MM.1S (cell line): ENCODE measurements around the gene CAST.

Source experiments
- DNase-seq: peaks from one replicate; pipeline ENCODE4 v3.0.0-alpha.2; 2015
- H2AFZ ChIP-seq: fragments of 300-600 bp; sonication (generic); 2 replicates; pipeline ENCODE4 v1.6.0; 2016; ENCODE audit warnings: antibody characterized with exemption, low read length
- H3F3A ChIP-seq: fragments of 300-600 bp; sonication (generic); 2 replicates; pipeline ENCODE4 v1.6.1; 2016; ENCODE audit warnings: mild to moderate bottlenecking, antibody characterized with exemption, low read length, moderate library complexity, mixed read lengths; ENCODE audit not compliant: insufficient read depth
- H3K27ac ChIP-seq: fragments of 300-600 bp; sonication (generic); 2 replicates; pipeline ENCODE4 v1.5.1; 2016; ENCODE audit warnings: mild to moderate bottlenecking, low read length
- H3K27me3 ChIP-seq: fragments of 300-600 bp; sonication (generic); replicated peaks from 2 replicates; pipeline ENCODE4 v1.6.0; 2016; ENCODE audit warnings: low read length; ENCODE audit not compliant: insufficient read depth
- H3K36me3 ChIP-seq: fragments of 300-600 bp; sonication (generic); replicated peaks from 2 replicates; pipeline ENCODE4 v1.6.1; 2016; ENCODE audit warnings: mild to moderate bottlenecking, low read length, mixed read lengths; ENCODE audit not compliant: insufficient read depth
- H3K4me1 ChIP-seq: fragments of 300-600 bp; sonication (generic); 2 replicates; pipeline ENCODE4 v1.6.1; 2016; ENCODE audit warnings: low read length, mixed read lengths
- H3K4me2 ChIP-seq: fragments of 300-600 bp; sonication (generic); 2 replicates; pipeline ENCODE4 v1.6.0; 2016; ENCODE audit warnings: low read depth, low read length
- H3K4me3 ChIP-seq: fragments of 300-600 bp; sonication (generic); 2 replicates; pipeline ENCODE4 v1.5.1; 2016; ENCODE audit warnings: low read length, mixed read lengths
- H3K79me2 ChIP-seq: fragments of 300-600 bp; sonication (generic); 2 replicates; pipeline ENCODE4 v1.6.1; 2016; ENCODE audit warnings: mixed run types, low read length, mixed read lengths
- H3K9ac ChIP-seq: fragments of 300-600 bp; sonication (generic); 2 replicates; pipeline ENCODE4 v1.6.1; 2016; ENCODE audit warnings: low read length, mixed read lengths
- H3K9me2 ChIP-seq: fragments of 300-600 bp; sonication (generic); replicated peaks from 2 replicates; pipeline ENCODE4 v1.6.1; 2016; ENCODE audit warnings: mild to moderate bottlenecking, low read length, mixed read lengths; ENCODE audit not compliant: insufficient read depth
- H3K9me3 ChIP-seq: fragments of 300-600 bp; sonication (generic); replicated peaks from 2 replicates; pipeline ENCODE4 v1.6.1; 2016; ENCODE audit warnings: mild to moderate bottlenecking, low read length, mixed read lengths; ENCODE audit not compliant: insufficient read depth
- H4K20me1 ChIP-seq: fragments of 300-600 bp; sonication (generic); 2 replicates; pipeline ENCODE4 v1.6.1; 2016; ENCODE audit warnings: mild to moderate bottlenecking, low read length, moderate library complexity, mixed read lengths; ENCODE audit not compliant: insufficient read depth
- EZH2 ChIP-seq: fragments of 300-600 bp; sonication (generic); optimal IDR thresholded peaks from 2 replicates; pipeline ENCODE3; 2017; ENCODE audit warnings: low read depth, mild to moderate bottlenecking, antibody characterized with exemption, low read length, mixed read lengths
- EZH2phosphoT487 ChIP-seq: fragments of 300-600 bp; sonication (generic); IDR thresholded peaks from 2 replicates; pipeline ENCODE4 v1.6.1; 2018; ENCODE audit warnings: antibody characterized with exemption, low read length
- TF ChIP-seq, protein P1 (sequence below): fragments of 300-600 bp; sonication (generic); IDR thresholded peaks from 2 replicates; pipeline ENCODE4 v1.5.1; 2016; ENCODE audit warnings: antibody characterized with exemption, low read length, mixed read lengths

Gene CAST

DNA sequence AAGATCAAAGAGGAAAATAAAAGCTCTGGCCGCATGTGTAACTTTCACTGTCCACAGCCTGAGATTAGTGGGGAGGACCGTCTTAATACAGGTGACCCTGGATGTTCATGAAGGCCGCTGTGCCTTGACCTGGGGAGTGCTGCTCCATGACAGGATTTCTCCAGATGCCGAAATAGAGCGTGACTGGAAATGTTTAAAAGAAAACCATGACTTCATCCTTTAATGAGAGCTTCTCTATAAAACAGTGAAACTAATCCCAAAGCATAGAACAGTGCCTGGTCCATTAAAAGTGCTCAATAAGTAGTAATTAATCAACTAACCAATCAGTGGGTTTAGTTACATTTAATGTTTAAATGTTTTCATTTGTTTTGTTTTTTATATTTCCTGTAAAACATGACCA lies 82.8 kb downstream of the CAST start:
- no peaks in the 10 kb centered on the region for H3K27me3 ChIP-seq
- H3F3A ChIP-seq: no peaks in the 10 kb centered on the region
- H3K79me2 ChIP-seq: no peaks in the 10 kb centered on the region
- DNase-seq: no peak
- no peaks in the 10 kb centered on the region for H3K4me1 ChIP-seq
- no peak overlapping the region for H3K9ac ChIP-seq
- no peak overlapping the region for H2AFZ ChIP-seq
- no peak overlapping the region for H3K27ac ChIP-seq
- H3K4me3 ChIP-seq: no peak overlapping the region
- no peak overlapping the region for H3K4me2 ChIP-seq
- TF ChIP-seq EZH2phosphoT487: no peak
- TF ChIP-seq, protein P1, sequence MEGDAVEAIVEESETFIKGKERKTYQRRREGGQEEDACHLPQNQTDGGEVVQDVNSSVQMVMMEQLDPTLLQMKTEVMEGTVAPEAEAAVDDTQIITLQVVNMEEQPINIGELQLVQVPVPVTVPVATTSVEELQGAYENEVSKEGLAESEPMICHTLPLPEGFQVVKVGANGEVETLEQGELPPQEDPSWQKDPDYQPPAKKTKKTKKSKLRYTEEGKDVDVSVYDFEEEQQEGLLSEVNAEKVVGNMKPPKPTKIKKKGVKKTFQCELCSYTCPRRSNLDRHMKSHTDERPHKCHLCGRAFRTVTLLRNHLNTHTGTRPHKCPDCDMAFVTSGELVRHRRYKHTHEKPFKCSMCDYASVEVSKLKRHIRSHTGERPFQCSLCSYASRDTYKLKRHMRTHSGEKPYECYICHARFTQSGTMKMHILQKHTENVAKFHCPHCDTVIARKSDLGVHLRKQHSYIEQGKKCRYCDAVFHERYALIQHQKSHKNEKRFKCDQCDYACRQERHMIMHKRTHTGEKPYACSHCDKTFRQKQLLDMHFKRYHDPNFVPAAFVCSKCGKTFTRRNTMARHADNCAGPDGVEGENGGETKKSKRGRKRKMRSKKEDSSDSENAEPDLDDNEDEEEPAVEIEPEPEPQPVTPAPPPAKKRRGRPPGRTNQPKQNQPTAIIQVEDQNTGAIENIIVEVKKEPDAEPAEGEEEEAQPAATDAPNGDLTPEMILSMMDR: no peak
- no peak for TF ChIP-seq EZH2
- no peaks in the 10 kb centered on the region for H3K36me3 ChIP-seq
- no peaks in the 10 kb centered on the region for H3K9me3 ChIP-seq
- no peaks in the 10 kb centered on the region for H4K20me1 ChIP-seq
- no peaks in the 10 kb centered on the region for H3K9me2 ChIP-seq

DNA sequence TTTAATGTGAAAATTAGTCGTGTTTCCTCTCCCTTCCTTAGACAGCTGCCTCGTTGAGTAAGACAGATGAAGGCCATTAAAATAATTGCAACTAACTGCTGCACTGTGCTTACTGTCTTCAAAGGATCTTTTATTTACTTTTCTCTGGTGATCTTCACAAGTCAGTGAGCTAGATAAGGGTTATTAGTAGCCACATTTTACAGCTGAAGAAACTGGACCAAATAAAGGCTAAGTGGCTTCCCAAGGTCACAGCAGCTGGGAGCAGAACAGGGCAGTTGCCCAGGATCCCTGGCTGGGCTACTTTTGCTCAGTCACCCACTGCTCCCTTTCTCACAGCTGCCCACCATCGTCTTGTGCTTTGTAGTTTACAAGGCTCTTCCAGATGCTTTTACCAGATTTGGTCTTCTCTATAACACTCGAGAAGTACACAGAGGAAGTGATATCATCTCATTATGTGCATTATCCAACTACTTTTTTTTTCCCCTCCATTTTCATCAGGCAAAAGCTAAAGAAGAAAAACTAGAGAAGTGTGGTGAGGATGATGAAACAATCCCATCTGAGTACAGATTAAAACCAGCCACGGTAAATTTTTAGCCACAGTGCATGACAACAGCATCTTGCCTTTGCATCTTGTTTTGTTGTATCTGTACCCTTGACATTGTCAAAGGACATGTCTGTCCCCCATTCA lies 83.8 kb downstream of the CAST start:
- no peak for TF ChIP-seq EZH2phosphoT487
- TF ChIP-seq EZH2: no peak
- TF ChIP-seq, protein P1: no peak
- H3K36me3 ChIP-seq: no peaks in the 10 kb centered on the region

DNA sequence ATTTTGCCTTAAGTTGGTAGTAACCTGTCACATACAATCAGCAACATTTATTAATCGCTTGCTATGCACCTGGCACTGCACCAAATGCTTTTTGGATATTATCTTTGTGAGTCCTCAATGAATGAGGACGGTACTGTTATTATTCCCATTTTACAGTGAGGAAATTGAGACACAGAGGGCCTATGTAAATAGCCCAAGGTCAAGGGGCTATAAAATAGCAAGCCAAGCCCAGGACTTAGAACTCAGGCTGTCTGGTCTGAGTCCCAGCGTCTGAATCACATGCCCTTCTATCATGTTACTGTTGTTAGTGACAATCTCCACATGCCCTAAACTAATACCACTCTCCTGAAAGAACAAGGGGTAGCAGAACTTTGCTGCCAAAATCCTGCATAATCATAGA lies 85.5 kb downstream of the CAST start:
- no peaks in the 10 kb centered on the region for H3K79me2 ChIP-seq
- no peaks in the 10 kb centered on the region for H4K20me1 ChIP-seq
- no peak overlapping the region for H3K9ac ChIP-seq
- H2AFZ ChIP-seq: no peak overlapping the region
- H3K9me3 ChIP-seq: no peaks in the 10 kb centered on the region
- no peak overlapping the region for H3K27ac ChIP-seq
- no peaks in the 10 kb centered on the region for H3K27me3 ChIP-seq
- peaks cover 12% of the 10 kb centered on the region for H3F3A ChIP-seq
- H3K4me2 ChIP-seq: no peak overlapping the region
- H3K36me3 ChIP-seq: no peaks in the 10 kb centered on the region
- TF ChIP-seq EZH2 (no peak), EZH2phosphoT487 (no peak)
- TF ChIP-seq, protein P1: no peak
- H3K4me1 ChIP-seq: peaks cover 21% of the 10 kb centered on the region
- no peaks in the 10 kb centered on the region for H3K9me2 ChIP-seq
- H3K4me3 ChIP-seq: no peak overlapping the region
- no peak for DNase-seq

More for the DNA sequence above, 83.8 kb downstream of the CAST start:
- Histone ChIP-seq H3K79me2 (no peaks in the 10 kb centered on the region), H3K27ac (no peak overlapping the region), H3K4me3 (no peak overlapping the region), H2AFZ (no peak overlapping the region), H3K4me1 (peaks cover 9% of the 10 kb centered on the region), H3K9ac (no peak overlapping the region), H3K9me2 (no peaks in the 10 kb centered on the region), H3K27me3 (no peaks in the 10 kb centered on the region), H3F3A (peaks cover under 1% of the 10 kb centered on the region), H4K20me1 (no peaks in the 10 kb centered on the region), H3K9me3 (no peaks in the 10 kb centered on the region), H3K4me2 (no peak overlapping the region)
- no peak for DNase-seq
